Glutamatergic neuron (in vitro differentiated cells): ENCODE measurements around the gene KCNMB2. TPM values are rescaled to one million over a fixed set of nuclear protein-coding genes. Genes with fewer than 3 reads are reported as not detected.

ENCODE experiments used
- DNase-seq: peaks from one replicate; pipeline ENCODE4 v3.0.0; 2022
- H3K27ac Mint-ChIP-seq: one replicate; pipeline ENCODE4 v1.8.0; 2020; ENCODE audit warnings: mild to moderate bottlenecking, mixed read lengths, inconsistent platforms; ENCODE audit not compliant: unreplicated experiment
- H3K27me3 Mint-ChIP-seq: one replicate; pipeline ENCODE4 v1.8.0; 2020; ENCODE audit warnings: mild to moderate bottlenecking, moderate library complexity, mixed read lengths, inconsistent platforms; ENCODE audit not compliant: unreplicated experiment
- H3K36me3 Mint-ChIP-seq: one replicate; pipeline ENCODE4 v1.8.0; 2020; ENCODE audit warnings: mild to moderate bottlenecking, mixed read lengths, inconsistent platforms; ENCODE audit not compliant: unreplicated experiment
- H3K4me1 Mint-ChIP-seq: one replicate; pipeline ENCODE4 v1.8.0; 2020; ENCODE audit warnings: mild to moderate bottlenecking, low read depth, mixed read lengths, inconsistent platforms; ENCODE audit not compliant: unreplicated experiment
- H3K4me3 Mint-ChIP-seq: one replicate; pipeline ENCODE4 v1.8.0; 2020; ENCODE audit warnings: mild to moderate bottlenecking, mixed read lengths, inconsistent platforms; ENCODE audit not compliant: unreplicated experiment
- H3K9me3 Mint-ChIP-seq: one replicate; pipeline ENCODE4 v1.8.0; 2020; ENCODE audit warnings: mild to moderate bottlenecking, moderate library complexity, mixed read lengths, inconsistent platforms; ENCODE audit not compliant: unreplicated experiment
- total RNA-seq: library from RNA; stranded (reverse); fragmentation: NEBNext Ultra II Directional; extraction: Animal tissue kit (Norgen Biotek cat#: 25700); gene quantifications from one replicate; pipeline ENCODE4 v1.2.1, GENCODE V29; 2021; ENCODE audit not compliant: unreplicated experiment
- TF ChIP-seq, protein P1 (sequence below): fragments of 200-600 bp; sonication (generic); IDR thresholded peaks from one replicate; pipeline ENCODE4 v1.5.0; 2021; ENCODE audit not compliant: partially characterized antibody, unreplicated experiment

Gene KCNMB2
- total RNA-seq, 1 donor from 2014 or later: 0.47 TPM

- Mint-ChIP-seq H3K4me3 (no peak overlapping the region), H3K4me1 (peaks cover 10% of the 10 kb centered on the region), H3K27me3 (no peaks in the 10 kb centered on the region), H3K36me3 (no peaks in the 10 kb centered on the region), H3K27ac (no peak overlapping the region), H3K9me3 (no peaks in the 10 kb centered on the region)
- TF ChIP-seq, protein P1, sequence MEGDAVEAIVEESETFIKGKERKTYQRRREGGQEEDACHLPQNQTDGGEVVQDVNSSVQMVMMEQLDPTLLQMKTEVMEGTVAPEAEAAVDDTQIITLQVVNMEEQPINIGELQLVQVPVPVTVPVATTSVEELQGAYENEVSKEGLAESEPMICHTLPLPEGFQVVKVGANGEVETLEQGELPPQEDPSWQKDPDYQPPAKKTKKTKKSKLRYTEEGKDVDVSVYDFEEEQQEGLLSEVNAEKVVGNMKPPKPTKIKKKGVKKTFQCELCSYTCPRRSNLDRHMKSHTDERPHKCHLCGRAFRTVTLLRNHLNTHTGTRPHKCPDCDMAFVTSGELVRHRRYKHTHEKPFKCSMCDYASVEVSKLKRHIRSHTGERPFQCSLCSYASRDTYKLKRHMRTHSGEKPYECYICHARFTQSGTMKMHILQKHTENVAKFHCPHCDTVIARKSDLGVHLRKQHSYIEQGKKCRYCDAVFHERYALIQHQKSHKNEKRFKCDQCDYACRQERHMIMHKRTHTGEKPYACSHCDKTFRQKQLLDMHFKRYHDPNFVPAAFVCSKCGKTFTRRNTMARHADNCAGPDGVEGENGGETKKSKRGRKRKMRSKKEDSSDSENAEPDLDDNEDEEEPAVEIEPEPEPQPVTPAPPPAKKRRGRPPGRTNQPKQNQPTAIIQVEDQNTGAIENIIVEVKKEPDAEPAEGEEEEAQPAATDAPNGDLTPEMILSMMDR: no peak
- no peak for DNase-seq
Measured at GRCh38 chr3:178505832-178506231, 30.4 kb upstream of the KCNMB2 start.

DNA sequence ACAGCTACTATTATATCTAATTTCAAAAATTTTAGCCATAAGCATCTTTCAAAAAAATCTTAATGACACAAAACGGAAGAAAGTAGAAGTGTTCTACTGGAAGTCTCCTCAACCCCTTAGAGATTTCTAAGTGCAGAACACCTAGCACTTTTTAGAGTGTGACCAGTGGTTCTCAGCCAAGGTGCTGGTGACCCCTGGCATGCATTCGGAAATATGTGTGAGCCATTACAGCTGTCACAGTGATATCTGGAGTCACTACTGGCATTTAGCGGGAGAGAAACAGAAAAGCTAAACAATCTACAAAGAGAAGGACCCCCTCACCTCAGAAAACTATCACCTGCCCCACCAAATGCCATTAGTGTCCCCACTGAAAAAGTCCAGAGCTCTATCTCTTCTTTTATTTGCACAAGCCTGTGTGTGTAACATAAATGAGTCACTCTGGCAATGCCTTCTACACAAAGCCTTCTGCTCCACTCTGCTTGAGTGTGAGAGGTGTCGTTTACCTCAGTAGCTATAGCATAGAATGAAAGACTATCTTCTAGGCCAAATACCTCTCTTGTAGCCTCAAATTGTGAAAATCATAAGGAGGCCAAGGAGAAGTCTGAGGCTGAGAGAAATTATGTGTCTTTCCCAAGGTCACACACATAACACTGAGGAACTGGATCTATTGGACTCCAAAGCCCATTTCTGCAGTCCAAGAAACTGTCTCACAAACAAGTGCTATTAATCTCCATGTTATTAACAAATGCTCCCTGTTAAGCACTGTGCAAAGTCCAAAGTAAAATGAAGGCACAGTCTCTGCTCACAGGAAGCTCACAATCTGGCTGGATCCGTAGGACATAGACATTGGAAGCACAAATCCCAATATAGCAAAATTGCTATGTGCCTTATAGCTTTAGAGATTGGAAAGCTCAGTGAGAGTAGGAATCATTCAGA is 28.5 kb upstream of the KCNMB2 start:
- Mint-ChIP-seq H3K36me3 (no peaks in the 10 kb centered on the region), H3K27me3 (no peaks in the 10 kb centered on the region), H3K27ac (no peak overlapping the region), H3K4me3 (no peak overlapping the region), H3K9me3 (no peaks in the 10 kb centered on the region), H3K4me1 (no peaks in the 10 kb centered on the region)
- no peak for DNase-seq
- TF ChIP-seq, protein P1: no peak

DNA sequence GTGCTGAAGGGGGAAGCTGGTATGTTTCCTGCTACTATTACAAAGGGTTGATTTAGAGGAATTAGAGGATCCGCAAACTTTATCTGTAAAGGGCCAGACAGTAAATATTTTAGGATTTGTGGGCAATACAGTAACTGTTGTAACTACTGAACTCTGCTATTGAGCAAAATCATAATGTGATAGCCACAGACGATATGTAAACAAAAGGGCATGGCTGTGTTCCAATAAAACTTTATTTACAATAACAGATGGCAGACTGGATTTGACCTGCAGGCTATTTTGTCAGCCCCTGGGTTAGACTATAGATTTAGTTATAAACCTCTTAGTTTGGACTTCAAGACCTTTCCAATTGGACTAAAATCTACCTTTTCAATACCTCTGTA is 27.8 kb upstream of the KCNMB2 start:
- Mint-ChIP-seq H3K27me3 (no peaks in the 10 kb centered on the region), H3K4me3 (no peak overlapping the region), H3K9me3 (no peaks in the 10 kb centered on the region), H3K4me1 (no peaks in the 10 kb centered on the region), H3K27ac (no peak overlapping the region), H3K36me3 (no peaks in the 10 kb centered on the region)
- DNase-seq: no peak
- TF ChIP-seq, protein P1: no peak

GRCh38 chr3:178510496-178510895 is 25.7 kb upstream of the KCNMB2 start:
- H3K4me3 Mint-ChIP-seq: no peak overlapping the region
- H3K9me3 Mint-ChIP-seq: peaks cover 2% of the 10 kb centered on the region
- no peak for DNase-seq
- peaks cover 2% of the 10 kb centered on the region for H3K4me1 Mint-ChIP-seq
- no peaks in the 10 kb centered on the region for H3K27me3 Mint-ChIP-seq
- TF ChIP-seq, protein P1: no peak
- no peak overlapping the region for H3K27ac Mint-ChIP-seq
- no peaks in the 10 kb centered on the region for H3K36me3 Mint-ChIP-seq

GRCh38 chr3:178512647-178513046 is 23.6 kb upstream of the KCNMB2 start:
- Mint-ChIP-seq H3K36me3 (no peaks in the 10 kb centered on the region), H3K27ac (no peak overlapping the region), H3K9me3 (peaks cover 2% of the 10 kb centered on the region), H3K4me1 (peaks cover 2% of the 10 kb centered on the region), H3K27me3 (no peaks in the 10 kb centered on the region), H3K4me3 (no peak overlapping the region)
- TF ChIP-seq, protein P1: no peak
- no peak for DNase-seq
